A549 (cell line): ENCODE data around the gene FRAT2.

Source experiments
- CHD2 ChIP-seq: fragments of 150-350 bp; IDR thresholded peaks from 2 replicates; pipeline ENCODE4 v1.6.1; 2014; ENCODE audit warnings: low read length; ENCODE audit not compliant: partially characterized antibody
- CTCF ChIP-seq: fragments of >200 bp; sonication (Bioruptor Twin); formaldehyde crosslinking; IDR thresholded peaks from 3 replicates; pipeline ENCODE4 v1.5.1; 2016
- EHMT2 ChIP-seq: fragments of 200-600 bp; sonication (generic); IDR thresholded peaks from 2 replicates; pipeline ENCODE4 v1.6.1; 2016; ENCODE audit warnings: antibody characterized with exemption, low read depth, mild to moderate bottlenecking, moderate library complexity
- EP300 ChIP-seq, 2 experiments: fragments of >200 bp; sonication (Bioruptor Twin); formaldehyde crosslinking; IDR thresholded peaks; 2 replicates in 1 of 2; 3 replicates in 1 of 2; pipeline ENCODE4 v1.6.1; 2016 to 2017
- FOSB ChIP-seq: fragments of 250-450 bp; sonication (Bioruptor Pico); IDR thresholded peaks from 2 replicates; pipeline ENCODE4 v1.5.0; 2020; ENCODE audit warnings: mild to moderate bottlenecking, moderate library complexity
- HDAC2 ChIP-seq: fragments of 200-600 bp; sonication (generic); IDR thresholded peaks from 2 replicates; pipeline ENCODE4 v1.6.1; 2016
- HOXB5 ChIP-seq: fragments of 250-450 bp; sonication (Bioruptor Pico); IDR thresholded peaks from 2 replicates; pipeline ENCODE4 v1.5.0; 2020; ENCODE audit warnings: mild to moderate bottlenecking, moderate library complexity
- KDM1A ChIP-seq: fragments of 200-600 bp; sonication (generic); IDR thresholded peaks from 2 replicates; pipeline ENCODE4 v1.6.1; 2016; ENCODE audit warnings: low read depth, mild to moderate bottlenecking
- MAX ChIP-seq: IDR thresholded peaks from 2 replicates; pipeline ENCODE4 v1.6.1; 2012
- POLR2AphosphoS2 ChIP-seq: conservative IDR thresholded peaks from 2 replicates; pipeline ENCODE4 v1.6.1; 2012; ENCODE audit warnings: low read length, improper control_type of control experiment, inconsistent platforms
- RCOR1 ChIP-seq: fragments of 150-350 bp; IDR thresholded peaks from 2 replicates; pipeline ENCODE4 v1.6.1; 2014; ENCODE audit warnings: antibody characterized with exemption, low read length, low read depth
- RNF2 ChIP-seq: fragments of 200-600 bp; sonication (generic); IDR thresholded peaks from 2 replicates; pipeline ENCODE4 v1.6.1; 2016; ENCODE audit warnings: low read depth, mild to moderate bottlenecking, antibody characterized with exemption, moderate library complexity, borderline replicate concordance
- USF2 ChIP-seq: fragments of 450-650 bp; IDR thresholded peaks from 2 replicates; pipeline ENCODE4 v1.6.1; 2014; ENCODE audit warnings: antibody characterized with exemption
- ZNF302 ChIP-seq: fragments of 250-450 bp; sonication (Bioruptor Pico); IDR thresholded peaks from 2 replicates; pipeline ENCODE4 v1.9.0; 2021; ENCODE audit warnings: inconsistent platforms, mild to moderate bottlenecking, moderate library complexity

GRCh38 chr10:97307866-97308780, 26.4 kb downstream of the FRAT2 start:
- TF ChIP-seq ZNF302 (CRISPR knock-in tag) (no peak), CTCF (no peak), POLR2AphosphoS2 (no peak), HOXB5 (CRISPR knock-in tag) (no peak), FOSB (CRISPR knock-in tag) (no peak), CHD2 (no peak), MAX (no peak), USF2 (no peak), EP300 (IDR thresholded peaks at IDR 0.05) (no peak), KDM1A (no peak), EHMT2 (no peak), HDAC2 (no peak), RNF2 (no peak), RCOR1 (no peak)
